Activated naive CD8-positive, alpha-beta T cell treated with anti-CD3 and anti-CD28 coated beads, Interleukin-2, amount 10 ng/mL, durations not matched to agents 7 days and 5 days (primary cell): ENCODE data around the gene CCND1. TPM values are rescaled to one million over a fixed set of nuclear protein-coding genes. Genes with fewer than 3 reads are reported as not detected.
"Not testable (repeated sequence)": the region's sequence is repeated elsewhere in the genome, so short reads cannot be mapped to it uniquely, and the experiment has no call there.

Experiments used
- ATAC-seq: fragments of 150-1000 bp; cut with Tn5 transposase; one replicate; pipeline ENCODE4 v1.10.0; 2021; ENCODE audit warnings: low read depth, moderate library complexity
- POLR2A ChIA-PET: fragments of 350-600 bp; sonication (Branson Sonifier 250); formaldehyde crosslinking; loops from one replicate; lab custom pipeline; 2021; ENCODE audit warnings: antibody characterized with exemption; lab: Charles Lee
- DNase-seq: peaks from one replicate; pipeline ENCODE4 v3.0.0; 2021
- H3K27ac Mint-ChIP-seq: one replicate; pipeline ENCODE4 v1.8.0; 2022; ENCODE audit warnings: mild to moderate bottlenecking, mixed read lengths
- H3K27me3 Mint-ChIP-seq: one replicate; pipeline ENCODE4 v1.8.0; 2022; ENCODE audit warnings: mild to moderate bottlenecking, moderate library complexity, mixed read lengths
- H3K36me3 Mint-ChIP-seq: one replicate; pipeline ENCODE4 v1.8.0; 2021; ENCODE audit warnings: mild to moderate bottlenecking, mixed read lengths
- H3K4me1 Mint-ChIP-seq: one replicate; pipeline ENCODE4 v1.8.0; 2021; ENCODE audit warnings: mixed read lengths
- H3K4me3 Mint-ChIP-seq: one replicate; pipeline ENCODE4 v1.8.0; 2022; ENCODE audit warnings: mild to moderate bottlenecking, moderate library complexity, mixed read lengths
- H3K9me3 Mint-ChIP-seq: one replicate; pipeline ENCODE4 v1.8.0; 2021; ENCODE audit warnings: mixed read lengths
- total RNA-seq, 2 experiments: library from RNA; stranded (reverse); gene quantifications; one replicate each; pipeline ENCODE4 v1.2.3, GENCODE V29; 2021

Gene CCND1
- total RNA-seq, 2 experiments from 2014 or later = 0.78 to 0.96 TPM

GRCh38 chr11:69682221-69682620 is 41.3 kb downstream of the CCND1 start:
- Mint-ChIP-seq H3K4me1 (peaks cover 1% of the 10 kb centered on the region), H3K9me3 (no peaks in the 10 kb centered on the region)
- POLR2A ChIA-PET = no interaction called here

GRCh38 chr11:69682681-69683326 is 41.8 kb downstream of the CCND1 start:
- POLR2A ChIA-PET = no interaction called here
- ATAC-seq (no peak), DNase-seq (no peak)
- Mint-ChIP-seq H3K4me3 (no peak overlapping the region), H3K36me3 (no peaks in the 10 kb centered on the region), H3K9me3 (no peaks in the 10 kb centered on the region), H3K27ac (no peak overlapping the region), H3K4me1 (peaks cover 1% of the 10 kb centered on the region), H3K27me3 (peaks cover 24% of the 10 kb centered on the region)

More at GRCh38 chr11:69682221-69682620, 41.3 kb downstream of the CCND1 start:
- DNase-seq (no peak), ATAC-seq (no peak)
- H3K4me3 Mint-ChIP-seq = no peak overlapping the region
- H3K36me3 Mint-ChIP-seq = no peaks in the 10 kb centered on the region
- H3K27me3 Mint-ChIP-seq = peaks cover 24% of the 10 kb centered on the region
- no peak overlapping the region for H3K27ac Mint-ChIP-seq

- no peak overlapping the region for H3K27ac Mint-ChIP-seq
- ATAC-seq = no peak
- peaks cover 24% of the 10 kb centered on the region for H3K27me3 Mint-ChIP-seq
- no peaks in the 10 kb centered on the region for H3K9me3 Mint-ChIP-seq
- H3K4me3 Mint-ChIP-seq = no peak overlapping the region
- POLR2A ChIA-PET = no interaction called here
- no peaks in the 10 kb centered on the region for H3K36me3 Mint-ChIP-seq
- H3K4me1 Mint-ChIP-seq = peaks cover 4% of the 10 kb centered on the region
- no peak for DNase-seq
Observed at GRCh38 chr11:69683764-69684333, 42.9 kb downstream of the CCND1 start.

- Mint-ChIP-seq H3K27me3 (peaks cover 23% of the 10 kb centered on the region), H3K4me1 (peaks cover 4% of the 10 kb centered on the region), H3K27ac (no peak overlapping the region), H3K9me3 (no peaks in the 10 kb centered on the region), H3K36me3 (no peaks in the 10 kb centered on the region), H3K4me3 (no peak overlapping the region)
- POLR2A ChIA-PET = interaction anchor here (0.7 kb wide), 1 partner anchor 213 kb away, joined by 3 read pairs; no protein-coding TSS in a partner anchor
- no peak for ATAC-seq
- DNase-seq = no peak
Observed at GRCh38 chr11:69684651-69685050, 43.7 kb downstream of the CCND1 start.

- peak overlapping the region; percentile 71 for H3K4me3 Mint-ChIP-seq
- H3K36me3 Mint-ChIP-seq = no peaks in the 10 kb centered on the region
- H3K4me1 Mint-ChIP-seq = peaks cover 4% of the 10 kb centered on the region
- no peaks in the 10 kb centered on the region for H3K9me3 Mint-ChIP-seq
- ATAC-seq = no peak
- no peak for DNase-seq
- peaks cover 25% of the 10 kb centered on the region for H3K27me3 Mint-ChIP-seq
- POLR2A ChIA-PET = no interaction called here
- H3K27ac Mint-ChIP-seq = peak overlapping the region; percentile 67
Observed at GRCh38 chr11:69685348-69685747, 44.4 kb downstream of the CCND1 start.

GRCh38 chr11:69686452-69686851 is 45.5 kb downstream of the CCND1 start:
- H3K9me3 Mint-ChIP-seq = no peaks in the 10 kb centered on the region
- H3K27me3 Mint-ChIP-seq = peaks cover 25% of the 10 kb centered on the region
- no peak overlapping the region for H3K27ac Mint-ChIP-seq
- POLR2A ChIA-PET = no interaction called here
- no peak overlapping the region for H3K4me3 Mint-ChIP-seq
- peaks cover 4% of the 10 kb centered on the region for H3K4me1 Mint-ChIP-seq
- no peak for ATAC-seq
- H3K36me3 Mint-ChIP-seq = no peaks in the 10 kb centered on the region
- no peak for DNase-seq

- H3K4me3 Mint-ChIP-seq = no peak overlapping the region
- no peak overlapping the region for H3K27ac Mint-ChIP-seq
- H3K4me1 Mint-ChIP-seq = peaks cover 4% of the 10 kb centered on the region
- ATAC-seq = no peak
- no peak for DNase-seq
- POLR2A ChIA-PET = no interaction called here
- H3K9me3 Mint-ChIP-seq = no peaks in the 10 kb centered on the region
- H3K27me3 Mint-ChIP-seq = peaks cover 25% of the 10 kb centered on the region
- no peaks in the 10 kb centered on the region for H3K36me3 Mint-ChIP-seq
Observed at GRCh38 chr11:69686856-69687255, 45.9 kb downstream of the CCND1 start.

- H3K27ac Mint-ChIP-seq, H3K4me3 Mint-ChIP-seq, DNase-seq, POLR2A ChIA-PET, H3K36me3 Mint-ChIP-seq, ATAC-seq, H3K4me1 Mint-ChIP-seq, H3K9me3 Mint-ChIP-seq: not testable (repeated sequence)
- H3K27me3 Mint-ChIP-seq = peaks cover 30% of the 10 kb centered on the region
Observed at GRCh38 chr11:69687969-69688771, 47.2 kb downstream of the CCND1 start.

- POLR2A ChIA-PET = no interaction called here
- no peak for DNase-seq
- Mint-ChIP-seq H3K4me3 (no peak overlapping the region), H3K27me3 (peaks cover 35% of the 10 kb centered on the region), H3K4me1 (peaks cover 4% of the 10 kb centered on the region), H3K9me3 (no peaks in the 10 kb centered on the region), H3K27ac (no peak overlapping the region), H3K36me3 (no peaks in the 10 kb centered on the region)
- no peak for ATAC-seq
Observed at GRCh38 chr11:69689484-69690319, 48.7 kb downstream of the CCND1 start.

- Mint-ChIP-seq H3K4me1 (peaks cover 2% of the 10 kb centered on the region), H3K4me3 (no peak overlapping the region), H3K27ac (no peak overlapping the region), H3K36me3 (no peaks in the 10 kb centered on the region), H3K9me3 (no peaks in the 10 kb centered on the region), H3K27me3 (peaks cover 30% of the 10 kb centered on the region)
- DNase-seq (no peak), ATAC-seq (no peak)
- POLR2A ChIA-PET = interaction anchor here (0.7 kb wide), 1 partner anchor 29 kb away, joined by 3 read pairs; no protein-coding TSS in a partner anchor
Observed at GRCh38 chr11:69691463-69691862, 50.5 kb downstream of the CCND1 start.

GRCh38 chr11:69692422-69692821 is 51.5 kb downstream of the CCND1 start:
- Mint-ChIP-seq H3K4me3 (no peak overlapping the region), H3K27ac (no peak overlapping the region), H3K36me3 (no peaks in the 10 kb centered on the region), H3K27me3 (peaks cover 26% of the 10 kb centered on the region), H3K9me3 (no peaks in the 10 kb centered on the region), H3K4me1 (peaks cover 2% of the 10 kb centered on the region)
- DNase-seq (no peak), ATAC-seq (no peak)
- POLR2A ChIA-PET = no interaction called here

GRCh38 chr11:69694781-69695180 is 53.8 kb downstream of the CCND1 start:
- no peaks in the 10 kb centered on the region for H3K36me3 Mint-ChIP-seq
- H3K4me3 Mint-ChIP-seq = no peak overlapping the region
- H3K27ac Mint-ChIP-seq = no peak overlapping the region
- no peaks in the 10 kb centered on the region for H3K4me1 Mint-ChIP-seq
- H3K9me3 Mint-ChIP-seq = no peaks in the 10 kb centered on the region
- H3K27me3 Mint-ChIP-seq = peaks cover 22% of the 10 kb centered on the region
- ATAC-seq = no peak
- DNase-seq = no peak
- POLR2A ChIA-PET = no interaction called here

GRCh38 chr11:69695581-69695980 is 54.6 kb downstream of the CCND1 start:
- Mint-ChIP-seq H3K4me3 (no peak overlapping the region), H3K27ac (no peak overlapping the region), H3K27me3 (peaks cover 27% of the 10 kb centered on the region), H3K4me1 (no peaks in the 10 kb centered on the region), H3K36me3 (no peaks in the 10 kb centered on the region), H3K9me3 (no peaks in the 10 kb centered on the region)
- ATAC-seq = no peak
- POLR2A ChIA-PET = interaction anchor here (0.7 kb wide), 1 partner anchor 1331 kb away, joined by 3 read pairs; no protein-coding TSS in a partner anchor
- no peak for DNase-seq
